Measurements from ENCODE around the gene CFAP410.

DNA sequence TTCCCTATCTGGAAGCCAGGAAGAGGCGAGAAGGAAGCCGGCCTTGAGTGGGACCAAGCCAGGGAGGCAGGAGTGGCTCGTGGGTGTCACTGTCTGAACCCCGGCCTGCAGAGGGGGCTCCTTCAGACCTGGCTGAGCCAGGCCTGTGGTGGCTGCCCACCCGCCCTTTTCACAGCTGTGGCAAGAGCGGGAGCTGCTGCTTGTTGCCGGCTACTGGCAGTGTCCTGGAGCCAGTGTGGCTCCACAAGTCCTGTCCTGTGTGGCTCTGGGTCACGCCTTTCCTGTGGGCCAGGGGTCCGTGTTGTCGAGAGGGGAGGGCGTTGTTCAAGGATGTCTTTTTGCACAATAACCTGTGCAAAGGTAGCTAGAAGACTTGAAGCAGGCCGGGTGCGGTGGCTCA is 38.0 kb downstream of the CFAP410 start:
- no peak for TF ChIP-seq CTCF (IDR thresholded peaks at IDR 0.05 in 8 of 11, conservative IDR thresholded peaks at IDR 0.05 in 3 of 11)
- no peak for TF ChIP-seq POLR2A (IDR thresholded peaks at IDR 0.05)
- TF ChIP-seq POLR2AphosphoS5 (IDR thresholded peaks at IDR 0.05) = no peak

Measured in spleen (tissue), 7 donors.